Gastroesophageal sphincter (tissue), 3 donors: ENCODE measurements around the gene DLGAP4.

Source experiments
- EP300 ChIP-seq: sonication (generic); formaldehyde crosslinking; IDR thresholded peaks from one replicate; pipeline ENCODE4 v1.6.1; 2017; ENCODE audit warnings: antibody characterized with exemption, mild to moderate bottlenecking
- POLR2A ChIP-seq, 2 donors: fragments of 450-650 bp; IDR thresholded peaks; one replicate each; pipeline ENCODE4 v1.6.1; 2017; ENCODE audit warnings: antibody characterized with exemption in 2 of 2, mild to moderate bottlenecking in 2 of 2, moderate library complexity in 1 of 2
- POLR2AphosphoS5 ChIP-seq: sonication (generic); formaldehyde crosslinking; IDR thresholded peaks from one replicate; pipeline ENCODE4 v1.6.1; 2017; ENCODE audit warnings: antibody characterized with exemption
- TF ChIP-seq, protein P1 (sequence below), 4 experiments: fragments of 200-600 bp in 2 of 4; fragments of 450-650 bp in 2 of 4; sonication (generic) in 1 of 4; IDR thresholded peaks; one replicate each; pipeline ENCODE4 v1.5.1; 2017 to 2019; ENCODE audit warnings: antibody characterized with exemption in 4 of 4, mild to moderate bottlenecking in 2 of 4, moderate library complexity in 2 of 4

DNA sequence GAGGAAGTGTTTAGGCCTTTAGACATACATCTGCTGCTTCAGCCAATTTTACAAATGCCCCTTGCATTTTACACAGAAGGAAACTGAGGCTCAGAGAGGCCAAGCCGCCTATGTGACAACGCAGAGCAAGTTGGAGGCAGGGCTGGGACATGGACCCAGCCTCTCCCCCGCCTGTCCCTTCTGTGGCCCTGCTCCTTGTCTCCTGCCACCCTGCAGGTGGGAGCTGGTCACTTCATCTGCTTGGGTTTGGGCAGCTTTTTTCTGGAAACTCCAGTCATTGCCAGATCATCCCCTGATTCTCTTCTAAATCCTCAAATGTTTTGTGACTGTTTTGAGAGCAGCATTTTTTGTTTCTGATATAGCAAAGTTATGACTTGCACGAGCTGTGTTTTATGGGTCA lies 68.9 kb downstream of the DLGAP4 start:
- TF ChIP-seq POLR2A (IDR thresholded peaks at IDR 0.05) (no peak), POLR2AphosphoS5 (no peak), EP300 (no peak)
- TF ChIP-seq, protein P1, sequence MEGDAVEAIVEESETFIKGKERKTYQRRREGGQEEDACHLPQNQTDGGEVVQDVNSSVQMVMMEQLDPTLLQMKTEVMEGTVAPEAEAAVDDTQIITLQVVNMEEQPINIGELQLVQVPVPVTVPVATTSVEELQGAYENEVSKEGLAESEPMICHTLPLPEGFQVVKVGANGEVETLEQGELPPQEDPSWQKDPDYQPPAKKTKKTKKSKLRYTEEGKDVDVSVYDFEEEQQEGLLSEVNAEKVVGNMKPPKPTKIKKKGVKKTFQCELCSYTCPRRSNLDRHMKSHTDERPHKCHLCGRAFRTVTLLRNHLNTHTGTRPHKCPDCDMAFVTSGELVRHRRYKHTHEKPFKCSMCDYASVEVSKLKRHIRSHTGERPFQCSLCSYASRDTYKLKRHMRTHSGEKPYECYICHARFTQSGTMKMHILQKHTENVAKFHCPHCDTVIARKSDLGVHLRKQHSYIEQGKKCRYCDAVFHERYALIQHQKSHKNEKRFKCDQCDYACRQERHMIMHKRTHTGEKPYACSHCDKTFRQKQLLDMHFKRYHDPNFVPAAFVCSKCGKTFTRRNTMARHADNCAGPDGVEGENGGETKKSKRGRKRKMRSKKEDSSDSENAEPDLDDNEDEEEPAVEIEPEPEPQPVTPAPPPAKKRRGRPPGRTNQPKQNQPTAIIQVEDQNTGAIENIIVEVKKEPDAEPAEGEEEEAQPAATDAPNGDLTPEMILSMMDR (IDR thresholded peaks at IDR 0.05): no peak
